ENCODE results near the gene LRRC23.
"Not testable (repeated sequence)": the region's sequence is repeated elsewhere in the genome, so short reads cannot be mapped to it uniquely, and the experiment has no call there.

Gene LRRC23

GRCh38 chr12:6869049-6870021 lies 35.3 kb upstream of the LRRC23 start:
- peak overlapping the region; percentile 91 for H3K4me3 Mint-ChIP-seq
- H3K27ac Mint-ChIP-seq = peak overlapping the region; percentile 98
- no peaks in the 10 kb centered on the region for H3K9me3 Mint-ChIP-seq
- peaks cover 61% of the 10 kb centered on the region for H3K4me1 Mint-ChIP-seq
- H3K36me3 Mint-ChIP-seq = peaks cover 100% of the 10 kb centered on the region
- no peak for ATAC-seq
- peak; percentile 73 to 91 for DNase-seq (ENCODE audit: low spot score in 2 of 2)

GRCh38 chr12:6870304-6870703 lies 34.3 kb upstream of the LRRC23 start:
- Mint-ChIP-seq H3K36me3 (peaks cover 100% of the 10 kb centered on the region), H3K4me3 (peak overlapping the region; percentile 91), H3K4me1 (peaks cover 61% of the 10 kb centered on the region), H3K27ac (peak overlapping the region; percentile 98)
- ATAC-seq; H3K9me3 Mint-ChIP-seq; DNase-seq (ENCODE audit: low spot score in 2 of 2): not testable (repeated sequence)

- DNase-seq (ENCODE audit: low spot score in 2 of 2) (peak in 1 of 2 donors; percentile 67), ATAC-seq (peak; percentile 17)
- peak overlapping the region; percentile 91 for H3K4me3 Mint-ChIP-seq
- H3K9me3 Mint-ChIP-seq = no peaks in the 10 kb centered on the region
- H3K27ac Mint-ChIP-seq = peak overlapping the region; percentile 98
- peaks cover 61% of the 10 kb centered on the region for H3K4me1 Mint-ChIP-seq
- peaks cover 100% of the 10 kb centered on the region for H3K36me3 Mint-ChIP-seq
These were observed 33.3 kb upstream of the LRRC23 start for GRCh38 chr12:6871052-6871957.

- Mint-ChIP-seq H3K4me3 (peak overlapping the region; percentile 91), H3K36me3 (peaks cover 100% of the 10 kb centered on the region)
- ATAC-seq = peak; percentile 47
These were observed 32.3 kb upstream of the LRRC23 start for GRCh38 chr12:6872073-6873048.

GRCh38 chr12:6873094-6874014 lies 31.3 kb upstream of the LRRC23 start, which contains the start of gene SPSB2:
Gene SPSB2, minus strand, starts transcription at chr12:6873303. Its CDS starts 402 bp downstream, at chr12:6872901.
- ATAC-seq = peak; percentile 82
- DNase-seq (ENCODE audit: low spot score in 2 of 2) = peak; percentile 99 to 100
- Mint-ChIP-seq H3K36me3 (peaks cover 100% of the 10 kb centered on the region), H3K9me3 (no peaks in the 10 kb centered on the region), H3K27ac (peak within 1 kb of the TSS; percentile 98), H3K4me1 (peaks cover 53% of the 10 kb centered on the region), H3K4me3 (peak within 1 kb of the TSS; percentile 91)

More at GRCh38 chr12:6872073-6873048, 32.3 kb upstream of the LRRC23 start:
- Mint-ChIP-seq H3K9me3 (no peaks in the 10 kb centered on the region), H3K4me1 (peaks cover 58% of the 10 kb centered on the region), H3K27ac (peak overlapping the region; percentile 98)
- peak; percentile 95 to 96 for DNase-seq (ENCODE audit: low spot score in 2 of 2)

- DNase-seq (ENCODE audit: low spot score in 2 of 2); ATAC-seq; H3K9me3 Mint-ChIP-seq: not testable (repeated sequence)
- Mint-ChIP-seq H3K36me3 (peaks cover 100% of the 10 kb centered on the region), H3K27ac (peak overlapping the region; percentile 98), H3K4me1 (peaks cover 47% of the 10 kb centered on the region), H3K4me3 (peak overlapping the region; percentile 91)
These were observed 30.6 kb upstream of the LRRC23 start for GRCh38 chr12:6874015-6874368.

- DNase-seq (ENCODE audit: low spot score in 2 of 2); H3K4me1 Mint-ChIP-seq; ATAC-seq; H3K27ac Mint-ChIP-seq; H3K9me3 Mint-ChIP-seq; H3K4me3 Mint-ChIP-seq: not testable (repeated sequence)
- H3K36me3 Mint-ChIP-seq = peaks cover 77% of the 10 kb centered on the region
These were observed 24.8 kb upstream of the LRRC23 start for GRCh38 chr12:6879824-6880223.

GRCh38 chr12:6883252-6883651 lies 21.4 kb upstream of the LRRC23 start:
- Mint-ChIP-seq H3K4me3 (no peak overlapping the region), H3K27ac (no peak overlapping the region), H3K9me3 (no peaks in the 10 kb centered on the region), H3K4me1 (no peaks in the 10 kb centered on the region), H3K36me3 (peaks cover 51% of the 10 kb centered on the region)
- ATAC-seq (no peak), DNase-seq (ENCODE audit: low spot score in 2 of 2) (no peak)

GRCh38 chr12:6883683-6884082 lies 20.9 kb upstream of the LRRC23 start:
- Mint-ChIP-seq H3K36me3 (peaks cover 46% of the 10 kb centered on the region), H3K9me3 (no peaks in the 10 kb centered on the region), H3K4me1 (no peaks in the 10 kb centered on the region), H3K4me3 (no peak overlapping the region), H3K27ac (no peak overlapping the region)
- no peak for DNase-seq (ENCODE audit: low spot score in 2 of 2)
- ATAC-seq = peak; percentile 5

GRCh38 chr12:6884539-6884938 lies 20.1 kb upstream of the LRRC23 start:
- H3K4me1 Mint-ChIP-seq = no peaks in the 10 kb centered on the region
- no peak for ATAC-seq
- no peak for DNase-seq (ENCODE audit: low spot score in 2 of 2)
- H3K9me3 Mint-ChIP-seq = no peaks in the 10 kb centered on the region
- H3K4me3 Mint-ChIP-seq = no peak overlapping the region
- H3K27ac Mint-ChIP-seq = no peak overlapping the region
- H3K36me3 Mint-ChIP-seq = peaks cover 38% of the 10 kb centered on the region

- ATAC-seq; H3K9me3 Mint-ChIP-seq; H3K4me3 Mint-ChIP-seq; H3K4me1 Mint-ChIP-seq; DNase-seq (ENCODE audit: low spot score in 2 of 2); H3K27ac Mint-ChIP-seq: not testable (repeated sequence)
- H3K36me3 Mint-ChIP-seq = peaks cover 35% of the 10 kb centered on the region
These were observed 18.2 kb upstream of the LRRC23 start for GRCh38 chr12:6886206-6886999.

GRCh38 chr12:6887460-6887859 lies 17.2 kb upstream of the LRRC23 start:
- Mint-ChIP-seq H3K4me3 (no peak overlapping the region), H3K9me3 (no peaks in the 10 kb centered on the region)

GRCh38 chr12:6888360-6888759 lies 16.3 kb upstream of the LRRC23 start:
- Mint-ChIP-seq H3K9me3 (no peaks in the 10 kb centered on the region), H3K4me3 (no peak overlapping the region), H3K27ac (no peak overlapping the region), H3K4me1 (peaks cover 13% of the 10 kb centered on the region), H3K36me3 (peaks cover 22% of the 10 kb centered on the region)
- ATAC-seq (no peak), DNase-seq (ENCODE audit: low spot score in 2 of 2) (no peak)

More at GRCh38 chr12:6887460-6887859, 17.2 kb upstream of the LRRC23 start:
- no peak for ATAC-seq
- H3K4me1 Mint-ChIP-seq = peaks cover 13% of the 10 kb centered on the region
- H3K36me3 Mint-ChIP-seq = peaks cover 32% of the 10 kb centered on the region
- no peak overlapping the region for H3K27ac Mint-ChIP-seq
- DNase-seq (ENCODE audit: low spot score in 2 of 2) = no peak

All from stimulated activated effector memory CD8-positive, alpha-beta T cell treated with anti-CD3 and anti-CD28 coated beads, Interleukin-12 subunit alpha, Interleukin-12 subunit beta, amount 100 ng/mL, for 72 hours (primary cell).